Measurements from ENCODE around the gene CHRD. TPM values are rescaled to one million over a fixed set of nuclear protein-coding genes. Genes with fewer than 3 reads are reported as not detected.

CHRD gene
- total RNA-seq, 1 experiment from 2014 or later = 1.8 TPM

- Histone ChIP-seq H3K18ac (ENCODE audit: insufficient read length, low read depth, low read length) (no peak overlapping the region), H3K27me3 (ENCODE audit: insufficient read depth, low read length) (no peaks in the 10 kb centered on the region), H2BK5ac (ENCODE audit: insufficient read length, low read length) (no peak overlapping the region), H3K14ac (ENCODE audit: insufficient read depth, low read length) (no peak overlapping the region), H2BK120ac (ENCODE audit: low read depth, low read length, poor library complexity, severe bottlenecking) (no peak overlapping the region), H4K20me1 (ENCODE audit: control insufficient read depth, insufficient read depth, insufficient read length) (no peaks in the 10 kb centered on the region), H2BK15ac (ENCODE audit: low read depth, low read length) (no peak overlapping the region), H2AFZ (ENCODE audit: low read length) (no peak overlapping the region), H3K9ac (ENCODE audit: extremely low read depth, insufficient read length, low read length) (no peak overlapping the region), H3K23me2 (ENCODE audit: insufficient read length, low read depth, low read length, poor library complexity, severe bottlenecking) (no peaks in the 10 kb centered on the region), H3K9me3 (ENCODE audit: control insufficient read depth, low read depth, low read length) (no peaks in the 10 kb centered on the region), H3K23ac (ENCODE audit: insufficient read length, low read depth, low read length) (no peak overlapping the region), H4K91ac (ENCODE audit: insufficient read length, low read depth, low read length) (no peak overlapping the region), H3K4me2 (ENCODE audit: insufficient read depth, insufficient read length, low read length) (no peak overlapping the region), H4K5ac (ENCODE audit: insufficient read length, low read depth, low read length) (no peak overlapping the region), H3K79me1 (ENCODE audit: insufficient read depth, low read depth, low read length, poor library complexity, severe bottlenecking) (no peaks in the 10 kb centered on the region), H3K4me1 (ENCODE audit: insufficient read depth, low read length) (no peaks in the 10 kb centered on the region; the same call in 1 of the 2 replicates), H2BK20ac (ENCODE audit: low read depth, low read length, poor library complexity, severe bottlenecking) (no peak overlapping the region), H3K27ac (ENCODE audit: insufficient read length, low read depth, low read length) (no peak overlapping the region), H3K79me2 (ENCODE audit: insufficient read depth, low read length) (no peaks in the 10 kb centered on the region; the same call in 1 of the 2 replicates), H4K8ac (replicated peaks; ENCODE audit: insufficient read length, low read depth, low read length) (no peak overlapping the region), H3K4ac (ENCODE audit: low read depth, low read length) (no peak overlapping the region), H2BK12ac (ENCODE audit: insufficient read length, low read depth, low read length) (no peak overlapping the region), H2AK5ac (ENCODE audit: insufficient read length, low read length) (no peak overlapping the region), H3T11ph (ENCODE audit: low read length) (no peak overlapping the region), H3K56ac (ENCODE audit: insufficient read length, low read depth, low read length) (no peak overlapping the region)
- Mint-ChIP-seq H3K27ac (no peak overlapping the region), H3K27me3 (ENCODE audit: low read depth) (no peaks in the 10 kb centered on the region; the same call in none of the 2 replicates), H3K36me3 (ENCODE audit: insufficient read depth in 1 of 3, low read depth in 3 of 3) (peaks cover 22 to 61% (median 54%) of the 10 kb centered on the region in 3 experiments; a peak in 6 of 7 replicates), H3K4me3 (no peak overlapping the region), H3K4me1 (peaks cover 13 to 23% of the 10 kb centered on the region in 2 experiments), H3K9me3 (no peaks in the 10 kb centered on the region; a peak in 1 of 5 replicates)
- no peak for TF ChIP-seq CTCF (conservative IDR thresholded peaks at IDR 0.05)
- peak; percentile 25 for DNase-seq
- WGBS (ENCODE audit: extremely low coverage, insufficient read length, low lambda C conversion rate) = no CpG with 5 or more reads among the region's 8 CpGs
These were observed 25.1 kb upstream of the CHRD start for GRCh38 chr3:184354754-184355153.
